K562 (cell line): ENCODE data around the gene ELMO1. TPM values are rescaled to one million over a fixed set of nuclear protein-coding genes. Genes with fewer than 3 reads are reported as not detected.

Experiments used
- ATAC-seq: fragments of 200-7000 bp; cut with Tn5 transposase; 3 replicates; pipeline ENCODE4 v1.9.1; 2020; ENCODE audit warnings: moderate library complexity
- BruUV-seq: library from RNA; stranded (reverse); fragments of 400-500 nt; replicated peaks from 2 replicates; lab custom pipeline; 2021; lab: Mats Ljungman, UMichigan
- CTCF ChIA-PET: fragments of 300-600 bp; formaldehyde crosslinking; extraction: SDS; loops from one replicate; lab custom pipeline; 2021; ENCODE audit warnings: low intra/inter-chr PET ratio; lab: Yijun Ruan, JAX
- POLR2A ChIA-PET: fragments of 300-600, 350-650 bp; sonication (Branson Sonifier 250); formaldehyde crosslinking; extraction: SDS; loops from one replicate; lab custom pipeline; 2021; ENCODE audit warnings: antibody characterized with exemption, inconsistent platforms; lab: Yijun Ruan, JAX
- DNase-seq, 4 experiments: peaks; one replicate each; pipeline versions ENCODE4 v3.0.0 to v3.0.0-alpha.2; 2011 to 2018; ENCODE audit warnings: low spot score in 3 of 4, mixed read lengths in 3 of 4; ENCODE audit errors: extremely low read depth in 1 of 4
- FAIRE-seq: peaks from 2 replicates; lab custom pipeline; 2011; peaks lifted over from hg19 to GRCh38; lab: Jason Lieb, UNC
- H2AFZ ChIP-seq: 2 replicates; pipeline ENCODE4 v1.6.0; 2011; ENCODE audit warnings: low read depth, low read length, control low read depth, inconsistent platforms
- H3K27ac ChIP-seq: fragments of 200-600 bp; 3 replicates; pipeline ENCODE4 v1.8.0; 2011; ENCODE audit warnings: low read depth, mild to moderate bottlenecking, control low read depth, inconsistent platforms, low read length, moderate library complexity, mixed read lengths; ENCODE audit errors: extremely low read depth
- H3K27me3 ChIP-seq, 2 experiments: fragments of 300-600 bp in 1 of 2; 2 replicates in 1 of 2; 3 replicates in 1 of 2; pipeline versions ENCODE4 v1.6.0 to v1.8.0; 2011; ENCODE audit warnings: inconsistent platforms in 2 of 2, low read length in 2 of 2, mild to moderate bottlenecking in 1 of 2, mixed read lengths in 1 of 2, moderate library complexity in 1 of 2; ENCODE audit not compliant: control insufficient read depth in 2 of 2, insufficient read depth in 2 of 2
- H3K36me3 ChIP-seq: fragments of 300-600 bp; 3 replicates; pipeline ENCODE4 v1.8.0; 2011; ENCODE audit warnings: mild to moderate bottlenecking, low read length, inconsistent platforms; ENCODE audit not compliant: control insufficient read depth, insufficient read depth
- H3K4me1 ChIP-seq, 2 experiments: fragments of 200-600 bp in 1 of 2; replicated peaks in 1 of 2; 2 replicates in 1 of 2; 3 replicates in 1 of 2; pipeline versions ENCODE4 v1.5.1 to v1.8.0; 2011; ENCODE audit warnings: inconsistent platforms in 2 of 2, low read length in 2 of 2, mild to moderate bottlenecking in 1 of 2, mixed read lengths in 1 of 2, moderate library complexity in 1 of 2; ENCODE audit not compliant: control insufficient read depth in 2 of 2, insufficient read depth in 2 of 2
- H3K4me2 ChIP-seq: 2 replicates; pipeline ENCODE4 v1.6.1; 2011; ENCODE audit warnings: low read length, control low read depth, inconsistent platforms, mixed read lengths; ENCODE audit not compliant: insufficient read depth
- H3K4me3 ChIP-seq: fragments of 200-600 bp; sonication (generic), shearing (Covaris generic); 2 replicates; pipeline ENCODE4 v1.5.1; 2016; ENCODE audit warnings: control low read depth, inconsistent platforms
- H3K79me2 ChIP-seq: fragments of 200-600 bp; 3 replicates; pipeline ENCODE4 v1.8.0; 2011; ENCODE audit warnings: low read length, inconsistent platforms; ENCODE audit not compliant: control insufficient read depth, insufficient read depth
- H3K9ac ChIP-seq, 2 experiments: 2 replicates each; pipeline versions ENCODE4 v1.6.0 to v1.6.1; 2011; ENCODE audit warnings: low read depth in 2 of 2, low read length in 2 of 2, control low read depth in 1 of 2, inconsistent platforms in 1 of 2, mild to moderate bottlenecking in 1 of 2, mixed read lengths in 1 of 2; ENCODE audit not compliant: insufficient read depth in 1 of 2
- H3K9me1 ChIP-seq: one replicate; pipeline ENCODE4 v1.6.0; 2011; ENCODE audit warnings: inconsistent platforms, mild to moderate bottlenecking, low read length, moderate library complexity; ENCODE audit not compliant: control insufficient read depth, insufficient read depth
- H3K9me3 ChIP-seq: replicated peaks from 2 replicates; pipeline ENCODE4 v1.5.1; 2011; ENCODE audit warnings: low read depth, low read length, inconsistent platforms; ENCODE audit not compliant: control insufficient read depth, insufficient read depth
- H4K20me1 ChIP-seq: replicated peaks from 2 replicates; pipeline ENCODE4 v1.6.1; 2011; ENCODE audit warnings: low read length, inconsistent platforms, mixed read lengths; ENCODE audit not compliant: control insufficient read depth, insufficient read depth
- RAD21 ChIP-seq, 2 experiments: fragments of 250-450 bp in 1 of 2; fragments of 450-650 bp in 1 of 2; sonication (Bioruptor Pico) in 1 of 2; formaldehyde crosslinking in 1 of 2; IDR thresholded peaks in 1 of 2; conservative IDR thresholded peaks in 1 of 2; 2 replicates each; pipeline versions ENCODE4 v1.4.0 to v1.8.0; 2020 to 2022; ENCODE audit warnings: mild to moderate bottlenecking in 2 of 2, moderate library complexity in 1 of 2
- ZNF239 ChIP-seq: fragments of 250-450 bp; sonication (Bioruptor Pico); IDR thresholded peaks from 2 replicates; pipeline ENCODE4 v1.4.0; 2020; ENCODE audit warnings: mild to moderate bottlenecking
- WGBS: fragments of 100-300 bp; shearing (Covaris generic); methylation state at CpG from one replicate; pipeline ENCODE4 v1.1.6; 2016; ENCODE audit warnings: low coverage, mixed read lengths; ENCODE audit not compliant: insufficient coverage; ENCODE audit errors: missing lambda C conversion rate; 5-methylcytosine and 5-hydroxymethylcytosine counted together
- in situ Hi-C: fragments of 300-500 bp; cut with MboI; formaldehyde crosslinking; loops from 4 replicates; pipeline ENCODE4 v1.15.0; 2018; ENCODE audit warnings: inconsistent platforms, mixed read lengths
- intact Hi-C: fragments of 100-400 bp; cut with micrococcal nuclease; formaldehyde crosslinking; loops from 2 replicates; pipeline ENCODE4 v1.14.2; 2022
- polyA plus RNA-seq, 8 experiments: library from polyadenylated mRNA; depleted of rRNA in 4 of 8; stranded (reverse) in 5 of 8; unstranded in 3 of 8; fragments of >200 nt; fragmentation: Nextera tagmentation in 2 of 8; fragmentation: Illumina TruSeq in 1 of 8; extraction: Ambion mirVana in 2 of 8; extraction: Trizol in 1 of 8; gene quantifications; 2 replicates each; pipeline versions ENCODE4 v1.2.1 to v1.2.3, GENCODE V29; 2011 to 2014; ENCODE audit warnings: inconsistent platforms in 1 of 8, missing spikeins in 1 of 8
- total RNA-seq, 7 experiments: library from RNA; depleted of rRNA in 6 of 7; stranded (reverse); fragments of >200 nt in 6 of 7; fragmentation: Illumina TruSeq in 2 of 7; extraction: Trizol in 2 of 7; gene quantifications; 2 replicates each; pipeline versions ENCODE4 v1.2.1 to v1.2.3, GENCODE V29; 2011 to 2021; ENCODE audit warnings: low replicate concordance in 1 of 7
- TF ChIP-seq, protein P1 (sequence below), 3 experiments: IDR thresholded peaks in 2 of 3; conservative IDR thresholded peaks in 1 of 3; 2 replicates each; pipeline ENCODE4 v1.5.1; 2011 to 2012; ENCODE audit warnings: low read length in 3 of 3, mild to moderate bottlenecking in 3 of 3, control low read depth in 2 of 3, improper control_type of control experiment in 1 of 3, inconsistent platforms in 1 of 3, low read depth in 1 of 3, mixed read lengths in 1 of 3, moderate library complexity in 1 of 3; ENCODE audit not compliant: insufficient read depth in 2 of 3
- TF ChIP-seq, protein P2 (sequence below): fragments of 250-450 bp; sonication (Bioruptor Pico); IDR thresholded peaks from 2 replicates; pipeline ENCODE4 v1.4.0; 2020; ENCODE audit warnings: mild to moderate bottlenecking, moderate library complexity, borderline replicate concordance

Gene ELMO1
- total and polyA plus RNA-seq, 9 of the 15 experiments (the other 6 are each of a cell fraction or from before 2014, with no cell fraction given): 0.36 to 7.2 (median 3.6) TPM

DNA sequence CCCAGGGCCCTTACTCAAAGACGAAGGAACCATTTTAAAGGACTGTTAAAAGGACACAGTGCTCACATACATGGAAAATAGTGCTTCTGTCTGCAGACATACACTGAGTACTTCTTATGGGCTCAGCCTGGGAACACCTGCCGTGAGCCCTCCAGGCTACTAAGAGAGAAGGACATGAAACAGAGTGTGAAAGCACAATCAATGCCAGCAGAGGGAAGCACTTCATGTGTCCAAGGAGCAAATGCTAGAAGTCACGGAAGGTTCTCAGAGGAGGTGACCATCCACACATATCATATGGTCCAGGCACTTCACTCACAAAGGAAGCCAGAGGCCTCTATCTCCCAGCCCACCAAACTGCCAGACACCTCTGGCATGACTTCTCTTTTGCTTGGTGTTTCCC is 15.5 kb downstream of the ELMO1 start:
- H3K27ac ChIP-seq: no peak overlapping the region
- no TSS peak for BruUV-seq
- no peak overlapping the region for H2AFZ ChIP-seq
- DNase-seq (peak in 1 of 4 experiments; percentile 11), FAIRE-seq (no peak), ATAC-seq (peak; percentile 44; the same call in 2 of the 3 replicates)
- no peak overlapping the region for H3K4me2 ChIP-seq
- in situ Hi-C loops (no loop called here), intact Hi-C loops (no loop called here)
- peaks cover 3 to 6% of the 10 kb centered on the region in 2 experiments; a peak in 1 of 5 replicates for H3K27me3 ChIP-seq
- H3K9me1 ChIP-seq: no peaks in the 10 kb centered on the region
- CTCF ChIA-PET: no interaction called here
- no peak overlapping the region for H3K9ac ChIP-seq
- 0% methylated on average over 3 of the region's 3 CpGs for WGBS
- TF ChIP-seq RAD21 (CRISPR knock-in tag; conservative IDR thresholded peaks at IDR 0.05 in 1 of 2, IDR thresholded peaks at IDR 0.05 in 1 of 2): peak in 1 of 2 experiments; percentile 43; a peak in 3 of 4 replicates
- TF ChIP-seq, protein P1, sequence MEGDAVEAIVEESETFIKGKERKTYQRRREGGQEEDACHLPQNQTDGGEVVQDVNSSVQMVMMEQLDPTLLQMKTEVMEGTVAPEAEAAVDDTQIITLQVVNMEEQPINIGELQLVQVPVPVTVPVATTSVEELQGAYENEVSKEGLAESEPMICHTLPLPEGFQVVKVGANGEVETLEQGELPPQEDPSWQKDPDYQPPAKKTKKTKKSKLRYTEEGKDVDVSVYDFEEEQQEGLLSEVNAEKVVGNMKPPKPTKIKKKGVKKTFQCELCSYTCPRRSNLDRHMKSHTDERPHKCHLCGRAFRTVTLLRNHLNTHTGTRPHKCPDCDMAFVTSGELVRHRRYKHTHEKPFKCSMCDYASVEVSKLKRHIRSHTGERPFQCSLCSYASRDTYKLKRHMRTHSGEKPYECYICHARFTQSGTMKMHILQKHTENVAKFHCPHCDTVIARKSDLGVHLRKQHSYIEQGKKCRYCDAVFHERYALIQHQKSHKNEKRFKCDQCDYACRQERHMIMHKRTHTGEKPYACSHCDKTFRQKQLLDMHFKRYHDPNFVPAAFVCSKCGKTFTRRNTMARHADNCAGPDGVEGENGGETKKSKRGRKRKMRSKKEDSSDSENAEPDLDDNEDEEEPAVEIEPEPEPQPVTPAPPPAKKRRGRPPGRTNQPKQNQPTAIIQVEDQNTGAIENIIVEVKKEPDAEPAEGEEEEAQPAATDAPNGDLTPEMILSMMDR (IDR thresholded peaks at IDR 0.05 in 2 of 3, conservative IDR thresholded peaks at IDR 0.05 in 1 of 3; ENCODE audit: insufficient read depth in 2 of 3, low read depth in 1 of 3, low read length in 3 of 3): peak in 2 of 3 experiments; percentile 4 to 5; a peak in 1 of 6 replicates
- no peak for TF ChIP-seq ZNF239 (CRISPR knock-in tag)
- TF ChIP-seq, protein P2, sequence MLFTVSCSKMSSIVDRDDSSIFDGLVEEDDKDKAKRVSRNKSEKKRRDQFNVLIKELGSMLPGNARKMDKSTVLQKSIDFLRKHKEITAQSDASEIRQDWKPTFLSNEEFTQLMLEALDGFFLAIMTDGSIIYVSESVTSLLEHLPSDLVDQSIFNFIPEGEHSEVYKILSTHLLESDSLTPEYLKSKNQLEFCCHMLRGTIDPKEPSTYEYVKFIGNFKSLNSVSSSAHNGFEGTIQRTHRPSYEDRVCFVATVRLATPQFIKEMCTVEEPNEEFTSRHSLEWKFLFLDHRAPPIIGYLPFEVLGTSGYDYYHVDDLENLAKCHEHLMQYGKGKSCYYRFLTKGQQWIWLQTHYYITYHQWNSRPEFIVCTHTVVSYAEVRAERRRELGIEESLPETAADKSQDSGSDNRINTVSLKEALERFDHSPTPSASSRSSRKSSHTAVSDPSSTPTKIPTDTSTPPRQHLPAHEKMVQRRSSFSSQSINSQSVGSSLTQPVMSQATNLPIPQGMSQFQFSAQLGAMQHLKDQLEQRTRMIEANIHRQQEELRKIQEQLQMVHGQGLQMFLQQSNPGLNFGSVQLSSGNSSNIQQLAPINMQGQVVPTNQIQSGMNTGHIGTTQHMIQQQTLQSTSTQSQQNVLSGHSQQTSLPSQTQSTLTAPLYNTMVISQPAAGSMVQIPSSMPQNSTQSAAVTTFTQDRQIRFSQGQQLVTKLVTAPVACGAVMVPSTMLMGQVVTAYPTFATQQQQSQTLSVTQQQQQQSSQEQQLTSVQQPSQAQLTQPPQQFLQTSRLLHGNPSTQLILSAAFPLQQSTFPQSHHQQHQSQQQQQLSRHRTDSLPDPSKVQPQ (CRISPR knock-in tag): no peak
- H3K9me3 ChIP-seq: no peaks in the 10 kb centered on the region
- H4K20me1 ChIP-seq: no peaks in the 10 kb centered on the region
- no peaks in the 10 kb centered on the region for H3K36me3 ChIP-seq
- no peak overlapping the region for H3K4me3 ChIP-seq
- POLR2A ChIA-PET: no interaction called here
- no peaks in the 10 kb centered on the region for H3K79me2 ChIP-seq
- H3K4me1 ChIP-seq: no peaks in the 10 kb centered on the region
